ENCODE results near the gene ARHGEF1. TPM values are rescaled to one million over a fixed set of nuclear protein-coding genes. Genes with fewer than 3 reads are reported as not detected.

The ARHGEF1 gene
- total RNA-seq, 4 donors from 2014 or later = 34.1 to 106 (median 53.9) TPM

- TF ChIP-seq, protein P1, sequence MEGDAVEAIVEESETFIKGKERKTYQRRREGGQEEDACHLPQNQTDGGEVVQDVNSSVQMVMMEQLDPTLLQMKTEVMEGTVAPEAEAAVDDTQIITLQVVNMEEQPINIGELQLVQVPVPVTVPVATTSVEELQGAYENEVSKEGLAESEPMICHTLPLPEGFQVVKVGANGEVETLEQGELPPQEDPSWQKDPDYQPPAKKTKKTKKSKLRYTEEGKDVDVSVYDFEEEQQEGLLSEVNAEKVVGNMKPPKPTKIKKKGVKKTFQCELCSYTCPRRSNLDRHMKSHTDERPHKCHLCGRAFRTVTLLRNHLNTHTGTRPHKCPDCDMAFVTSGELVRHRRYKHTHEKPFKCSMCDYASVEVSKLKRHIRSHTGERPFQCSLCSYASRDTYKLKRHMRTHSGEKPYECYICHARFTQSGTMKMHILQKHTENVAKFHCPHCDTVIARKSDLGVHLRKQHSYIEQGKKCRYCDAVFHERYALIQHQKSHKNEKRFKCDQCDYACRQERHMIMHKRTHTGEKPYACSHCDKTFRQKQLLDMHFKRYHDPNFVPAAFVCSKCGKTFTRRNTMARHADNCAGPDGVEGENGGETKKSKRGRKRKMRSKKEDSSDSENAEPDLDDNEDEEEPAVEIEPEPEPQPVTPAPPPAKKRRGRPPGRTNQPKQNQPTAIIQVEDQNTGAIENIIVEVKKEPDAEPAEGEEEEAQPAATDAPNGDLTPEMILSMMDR (IDR thresholded peaks at IDR 0.05; ENCODE audit: low read depth) = no peak
Observed at GRCh38 chr19:41926028-41926762, 43.2 kb downstream of the ARHGEF1 start.

DNA sequence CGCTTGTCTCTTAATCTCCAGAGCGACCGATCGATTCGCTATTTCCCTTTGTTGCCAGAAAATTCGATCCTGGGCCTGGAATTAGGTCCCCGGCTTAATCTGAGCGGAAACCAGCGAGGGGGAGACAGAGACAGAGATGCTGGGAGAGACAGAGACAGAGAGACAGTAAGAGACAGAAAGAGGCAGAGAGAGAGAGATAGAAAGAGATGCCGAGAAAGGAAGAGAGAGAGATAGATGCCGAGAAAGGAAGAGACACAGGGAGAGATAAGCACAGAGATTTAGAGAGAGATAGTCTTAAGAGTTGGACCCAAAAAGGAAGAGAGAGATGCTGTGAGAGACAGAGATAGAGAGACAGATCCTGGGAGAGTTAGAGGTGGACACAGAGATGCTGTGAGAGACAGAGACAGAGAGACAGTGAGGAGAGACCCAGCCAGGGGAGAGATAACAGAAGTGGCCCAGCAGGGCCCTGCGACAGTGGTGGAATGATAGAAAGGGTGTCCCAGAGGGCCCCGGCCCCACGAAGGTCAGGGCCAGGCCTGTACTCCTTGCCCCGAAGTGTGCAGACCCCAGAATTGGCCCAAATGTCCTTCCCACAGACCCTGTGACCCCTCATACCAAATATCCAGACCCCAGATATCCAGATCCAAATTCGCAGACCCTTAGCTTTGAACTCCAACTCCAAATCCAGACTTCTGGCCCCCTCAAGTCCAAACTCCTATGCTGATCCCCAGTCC, 43.9 kb downstream of the ARHGEF1 start:
- TF ChIP-seq, protein P1 (IDR thresholded peaks at IDR 0.05; ENCODE audit: low read depth) = no peak

DNA sequence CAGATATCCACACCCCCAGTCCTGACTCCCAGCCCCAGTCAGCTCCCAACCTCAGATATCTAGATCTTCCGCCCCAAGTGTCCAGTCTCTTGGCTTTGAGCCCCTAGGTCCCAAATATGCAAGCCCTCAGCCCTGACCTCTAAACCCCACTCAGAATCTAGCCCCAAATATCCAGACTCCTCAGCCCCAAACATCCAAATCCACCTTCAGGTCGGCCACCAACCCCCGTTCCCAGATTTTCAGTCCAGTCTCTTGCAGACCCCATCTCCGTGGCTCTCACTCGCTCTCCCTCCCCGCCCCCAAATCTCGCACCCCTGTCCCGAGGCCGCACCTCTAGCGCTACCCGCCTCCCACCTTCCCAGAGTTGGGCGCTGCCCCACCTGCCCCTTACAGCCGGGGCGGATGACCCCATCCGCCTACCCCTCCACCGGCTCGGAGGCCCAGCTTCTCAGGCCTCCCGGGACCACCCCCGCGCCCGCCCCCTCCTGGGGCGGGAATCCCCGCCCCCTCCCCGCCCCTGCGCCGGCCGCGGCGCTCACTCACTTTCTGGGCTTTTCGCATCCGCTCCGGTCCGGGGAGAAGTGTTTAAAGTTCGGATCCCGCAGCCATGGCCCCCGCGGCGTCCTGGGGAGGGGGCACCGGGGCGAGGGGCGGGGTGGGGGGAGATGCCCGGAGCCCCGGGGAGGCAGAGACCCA, 44.7 kb downstream of the ARHGEF1 start:
- TF ChIP-seq, protein P1 (IDR thresholded peaks at IDR 0.05; ENCODE audit: low read depth) = no peak

GRCh38 chr19:41928221-41928683, 45.3 kb downstream of the ARHGEF1 start, which contains the start of gene ERFL:
Gene ERFL, minus strand, starts transcription at chr19:41928449. Its CDS starts 15,530 bp downstream, at chr19:41912919.
- TF ChIP-seq, protein P1 (IDR thresholded peaks at IDR 0.05; ENCODE audit: low read depth) = no peak

DNA sequence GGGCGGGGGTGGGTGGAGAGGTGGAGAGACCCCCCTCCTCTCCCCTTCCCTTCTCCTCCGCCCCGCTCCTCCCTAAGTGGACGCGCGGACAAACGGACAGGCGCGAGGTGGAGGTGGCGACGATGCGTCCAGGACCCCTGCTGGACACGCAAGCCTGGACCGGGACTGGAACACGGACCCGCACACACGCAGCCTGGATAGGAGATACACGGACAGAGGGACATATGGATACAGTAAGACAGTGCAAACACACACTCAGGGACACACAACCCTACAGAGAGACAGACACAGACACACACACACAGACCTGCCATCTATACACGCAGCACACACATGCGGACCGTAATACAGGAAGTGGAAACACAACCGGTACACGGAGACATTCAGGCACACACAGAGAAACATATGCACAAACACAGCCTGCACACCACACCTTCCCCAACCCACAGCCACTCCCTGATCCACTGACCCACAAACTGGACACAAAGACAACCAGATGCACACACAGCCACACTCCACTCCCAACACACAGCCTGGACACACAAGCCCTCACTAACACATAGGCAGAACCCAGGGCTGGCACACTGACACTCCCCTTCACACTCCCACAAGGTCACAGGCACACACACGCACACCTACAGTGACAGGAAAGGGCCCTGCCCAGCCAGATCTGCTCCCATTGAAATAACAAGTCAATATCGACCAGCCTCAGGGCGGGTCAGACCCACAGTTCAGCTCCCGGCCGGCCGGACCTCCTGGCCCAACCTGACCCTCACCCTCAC, 46.0 kb downstream of the ARHGEF1 start:
- TF ChIP-seq, protein P1 (IDR thresholded peaks at IDR 0.05; ENCODE audit: low read depth) = no peak

DNA sequence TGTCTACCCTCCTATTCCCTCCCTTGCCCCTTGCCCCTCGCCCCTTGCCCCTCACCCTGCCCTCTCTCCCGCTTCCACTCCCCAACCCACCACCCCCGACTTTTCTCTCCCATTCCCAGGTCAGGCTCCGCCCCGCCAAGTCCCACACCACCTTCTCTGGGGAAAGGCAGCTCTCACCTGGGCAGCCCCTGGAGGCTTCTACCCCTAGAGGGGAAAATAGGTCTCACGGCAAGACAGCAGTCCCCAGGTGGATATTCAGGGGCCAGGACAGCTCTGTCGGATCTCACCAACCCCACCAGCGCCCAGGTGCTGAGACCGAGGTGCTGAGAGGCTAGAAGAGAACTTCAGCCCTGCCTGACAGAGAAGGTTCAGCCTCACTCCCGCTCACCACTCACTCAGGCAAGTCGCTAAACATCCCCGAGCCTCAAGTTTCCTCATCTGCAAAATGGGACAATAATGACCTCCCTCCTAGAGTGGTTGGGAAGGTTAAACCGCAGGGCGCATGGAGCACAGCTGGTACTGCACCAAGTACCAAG, 46.6 kb downstream of the ARHGEF1 start:
- TF ChIP-seq, protein P1 (IDR thresholded peaks at IDR 0.05; ENCODE audit: low read depth) = no peak
